ENCODE data around the gene UBL4B.
A peak's percentile ranks its signal among the peaks of the same experiment; 100 is the strongest.

Gene UBL4B

DNA sequence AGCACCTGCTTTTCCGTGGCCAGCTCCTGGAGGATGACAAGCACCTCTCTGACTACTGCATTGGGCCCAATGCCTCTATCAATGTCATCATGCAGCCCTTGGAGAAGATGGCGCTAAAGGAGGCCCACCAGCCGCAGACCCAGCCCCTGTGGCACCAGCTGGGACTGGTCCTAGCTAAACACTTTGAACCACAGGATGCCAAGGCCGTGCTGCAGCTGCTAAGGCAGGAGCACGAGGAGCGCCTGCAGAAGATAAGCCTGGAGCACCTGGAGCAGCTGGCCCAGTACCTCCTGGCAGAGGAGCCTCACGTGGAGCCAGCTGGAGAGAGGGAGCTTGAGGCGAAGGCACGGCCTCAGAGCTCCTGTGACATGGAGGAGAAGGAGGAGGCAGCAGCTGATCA is 413 bp downstream of the UBL4B start:
- no peak for DNase-seq (ENCODE audit: low read depth in 4 of 4, low spot score in 1 of 4)

DNA sequence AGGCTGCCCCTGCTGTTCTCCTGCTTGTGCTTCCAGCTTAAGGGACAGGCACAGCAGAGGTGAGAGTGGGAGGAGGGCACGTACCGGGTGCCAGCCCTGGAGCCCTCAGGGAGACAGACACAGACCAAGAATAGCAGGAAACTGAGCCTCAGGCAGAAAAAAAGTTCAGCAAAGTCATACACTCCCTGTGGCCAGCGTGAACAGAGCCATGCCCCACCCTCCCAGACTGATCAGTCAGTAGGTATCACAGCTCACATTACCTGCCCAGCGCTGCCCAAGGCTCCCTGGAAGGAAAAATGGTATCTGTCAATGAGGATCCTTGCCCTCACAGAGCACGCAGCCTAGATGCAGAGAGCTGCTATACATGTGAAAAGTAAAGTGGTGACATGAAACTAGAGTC is 1.3 kb downstream of the UBL4B start:
- DNase-seq (ENCODE audit: low read depth in 4 of 4, low spot score in 1 of 4) = no peak

DNA sequence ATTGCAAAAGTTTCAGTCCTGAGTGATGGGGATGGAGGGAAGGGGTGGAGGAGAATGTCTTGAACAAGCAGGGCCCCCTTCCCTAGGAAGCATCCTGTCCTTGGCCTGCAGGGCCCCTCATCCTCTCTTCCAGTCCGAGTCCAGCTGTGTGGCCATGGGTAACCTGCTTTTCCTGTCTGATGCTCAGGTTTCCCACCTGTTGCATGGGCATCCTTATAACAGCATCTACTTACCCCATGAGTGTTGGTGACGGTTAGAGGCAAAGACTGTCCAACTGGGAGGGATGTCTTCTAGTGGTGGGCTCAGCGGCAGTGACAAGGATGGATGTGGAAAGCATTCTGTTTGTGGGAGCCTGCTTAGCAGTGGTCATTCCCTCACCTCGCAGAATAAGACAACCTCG is 1.9 kb downstream of the UBL4B start:
- DNase-seq (ENCODE audit: low read depth in 4 of 4, low spot score in 1 of 4) = no peak

DNA sequence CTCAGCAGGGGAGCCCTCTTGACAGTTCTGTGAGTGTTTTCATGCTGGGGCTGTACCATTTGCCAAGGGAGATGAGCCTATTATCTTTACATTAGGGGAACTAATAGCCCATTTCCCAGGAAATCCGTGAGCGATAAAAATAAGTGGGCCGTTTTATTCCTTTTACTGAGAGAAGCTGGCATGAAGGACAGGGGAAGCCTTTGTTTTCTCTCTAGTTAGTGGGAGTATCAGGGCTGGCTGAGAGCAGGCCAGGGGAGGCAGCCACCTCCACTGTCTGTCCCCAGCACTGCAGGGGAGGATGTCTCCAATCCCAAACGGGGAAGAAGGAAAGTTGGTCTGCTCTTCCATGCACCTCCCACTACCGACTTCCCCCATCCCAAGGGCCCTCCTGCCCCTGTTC is 2.5 kb downstream of the UBL4B start:
- DNase-seq (ENCODE audit: low read depth in 4 of 4, low spot score in 1 of 4) = no peak

DNA sequence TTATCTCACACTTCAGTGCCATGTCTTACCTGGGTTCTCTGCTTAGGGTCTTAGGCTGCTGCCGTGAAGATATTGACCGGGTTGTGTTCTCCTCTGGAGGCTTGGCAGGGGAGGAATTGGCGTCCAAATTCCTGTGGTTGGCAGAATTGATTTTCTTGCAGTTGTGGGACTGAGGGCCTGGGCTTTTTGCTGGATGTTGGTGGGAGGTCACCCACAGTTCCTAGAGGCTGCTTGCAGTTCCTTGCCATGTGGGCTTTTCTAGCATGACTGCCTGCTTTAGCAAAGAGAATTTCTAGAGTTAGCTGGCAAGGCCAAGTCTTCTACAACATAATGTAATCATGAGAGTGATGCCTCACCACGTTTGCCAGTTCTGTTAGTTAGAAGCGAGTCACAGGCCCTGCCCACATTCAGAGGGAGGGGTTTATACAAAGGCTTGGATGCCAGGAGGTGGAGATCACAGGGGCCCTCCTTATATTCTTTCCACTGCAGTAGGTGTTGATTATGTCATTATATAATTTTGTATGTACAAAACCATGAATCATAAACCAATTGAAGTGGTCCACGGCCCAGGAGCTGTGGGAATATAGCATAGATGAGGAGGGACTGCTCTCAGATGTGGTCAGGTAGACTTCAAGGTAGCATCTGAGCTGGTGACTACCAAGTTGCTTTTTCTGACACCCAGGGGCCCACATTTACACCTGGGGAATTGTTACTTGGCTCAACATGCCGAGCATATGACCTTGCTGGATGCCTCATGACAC is 6.6 kb downstream of the UBL4B start:
- DNase-seq (ENCODE audit: low read depth in 4 of 4, low spot score in 1 of 4) = no peak

- no peak for DNase-seq (ENCODE audit: low read depth in 4 of 4, low spot score in 1 of 4)
These were observed 7.6 kb downstream of the UBL4B start for GRCh38 chr1:110119843-110120242.

- DNase-seq (ENCODE audit: low read depth in 4 of 4, low spot score in 1 of 4) = no peak
These were observed 8.8 kb downstream of the UBL4B start for GRCh38 chr1:110120960-110121561.

- DNase-seq (ENCODE audit: low read depth in 4 of 4, low spot score in 1 of 4) = no peak
These were observed 11.0 kb downstream of the UBL4B start for GRCh38 chr1:110123224-110123623.

DNA sequence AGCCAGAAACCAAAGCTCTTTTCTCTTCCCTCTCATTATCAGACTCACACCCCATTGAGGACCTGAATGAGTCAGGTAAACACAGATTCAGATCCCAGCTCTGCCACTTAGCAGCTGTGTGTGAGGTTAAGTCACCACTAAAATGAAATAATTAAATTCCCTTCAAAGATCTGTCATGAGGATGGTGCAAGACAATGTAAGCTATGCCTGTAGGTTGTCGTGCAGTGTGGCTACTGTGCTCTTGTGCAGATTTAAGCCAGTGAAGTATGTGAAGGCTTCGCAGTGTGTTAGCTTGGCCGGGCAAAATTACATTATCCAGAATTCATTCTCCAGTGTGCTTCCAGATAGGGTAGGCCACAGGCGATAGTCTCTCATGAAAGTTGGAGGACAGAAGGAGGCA is 13.6 kb downstream of the UBL4B start:
- no peak for DNase-seq (ENCODE audit: low read depth in 4 of 4, low spot score in 1 of 4)

DNA sequence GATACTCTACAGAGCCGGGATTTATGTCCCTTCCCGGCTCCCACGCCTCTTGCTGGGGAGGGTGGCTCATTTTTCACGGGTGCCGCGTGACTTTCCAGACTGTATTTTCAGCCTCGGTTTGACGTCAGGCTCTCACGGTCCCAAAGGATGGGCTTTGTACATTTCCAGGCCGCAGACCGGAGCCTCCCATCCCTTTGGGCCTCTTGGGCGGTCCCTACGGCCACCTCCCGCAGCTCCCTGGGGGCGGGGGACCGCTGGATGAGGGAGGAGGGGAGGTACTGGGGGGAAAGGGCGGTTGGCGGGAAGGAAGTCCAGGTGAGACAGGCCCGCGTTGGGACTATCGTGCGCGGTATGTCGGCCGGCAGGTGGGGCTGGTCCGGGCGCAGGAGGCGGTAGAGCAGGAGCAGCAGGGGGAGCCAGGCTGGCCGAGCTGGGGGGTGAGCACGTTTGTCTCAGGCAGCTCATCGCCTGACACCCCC is 17.9 kb downstream of the UBL4B start:
- no peak for DNase-seq (ENCODE audit: low read depth in 4 of 4, low spot score in 1 of 4)

GRCh38 chr1:110130989-110131388 is 18.7 kb downstream of the UBL4B start:
- DNase-seq (ENCODE audit: low read depth in 4 of 4, low spot score in 1 of 4) = no peak

- DNase-seq (ENCODE audit: low read depth in 4 of 4, low spot score in 1 of 4) = no peak
These were observed 20.4 kb downstream of the UBL4B start for GRCh38 chr1:110132682-110133081.

DNA sequence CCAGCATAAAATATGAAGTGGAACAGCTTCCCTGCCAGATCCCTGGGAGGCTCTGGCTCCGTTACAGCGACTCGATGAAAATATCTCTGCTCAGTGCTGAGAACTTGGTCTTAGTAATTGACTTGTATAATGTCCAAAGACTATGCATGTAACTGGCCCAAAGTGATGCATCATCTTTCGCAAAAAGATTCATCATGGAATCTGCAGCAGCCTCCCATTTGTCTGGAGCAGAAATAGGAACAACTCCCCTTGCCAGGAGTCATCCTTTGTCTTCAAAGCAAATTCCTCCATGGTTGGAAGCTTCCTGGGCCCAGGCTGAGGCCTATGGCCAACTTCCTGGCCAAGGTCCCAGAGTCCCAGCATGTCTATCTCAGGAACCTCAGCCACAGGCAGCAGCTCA is 21.2 kb downstream of the UBL4B start:
- no peak for DNase-seq (ENCODE audit: low read depth in 4 of 4, low spot score in 1 of 4)

DNA sequence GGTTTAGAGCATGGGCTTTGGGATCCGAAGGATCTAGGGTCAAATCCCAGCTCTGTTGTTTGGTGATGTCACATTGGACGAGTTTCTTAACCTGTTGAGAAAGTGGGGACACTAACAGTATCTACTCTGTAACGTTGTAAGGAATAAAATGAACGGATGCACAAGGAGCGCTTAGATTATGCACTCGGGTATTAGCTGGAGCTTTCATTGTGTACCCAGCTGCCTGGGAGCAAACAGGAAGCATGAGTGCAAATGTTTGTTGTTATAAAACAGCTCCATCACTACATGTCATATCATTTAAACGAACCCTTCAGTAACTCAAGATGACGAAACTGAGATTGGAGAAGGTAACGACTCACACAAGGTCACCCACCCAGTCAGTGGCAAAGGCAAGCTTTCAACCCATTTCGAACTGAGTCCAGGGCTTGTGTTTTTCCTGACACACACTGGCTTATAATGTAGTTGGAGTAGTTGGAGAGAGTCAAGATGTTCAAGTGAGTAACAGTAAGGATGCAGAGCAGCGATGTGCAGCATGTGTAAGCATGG is 21.9 kb downstream of the UBL4B start:
- DNase-seq (ENCODE audit: low read depth in 4 of 4, low spot score in 1 of 4) = no peak

DNA sequence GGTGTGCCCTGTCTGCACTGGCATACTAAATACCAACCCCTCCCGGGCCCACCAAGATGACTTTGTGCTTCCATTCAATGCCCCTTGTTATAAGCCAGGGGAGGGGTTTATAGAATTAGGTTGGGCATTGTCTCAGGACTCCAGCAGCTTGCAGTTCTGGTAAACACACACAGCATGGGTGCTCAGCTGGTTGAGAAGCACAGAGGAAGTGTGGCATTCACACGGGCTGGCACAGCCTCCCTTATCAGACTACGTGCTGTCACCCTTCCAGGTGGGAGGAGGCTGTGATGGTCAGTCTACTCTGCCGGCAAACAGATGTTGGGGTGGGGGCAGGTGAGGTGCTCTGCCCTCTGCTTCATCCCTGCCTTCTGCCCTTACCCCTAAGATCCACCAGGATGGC is 23.0 kb downstream of the UBL4B start:
- no peak for DNase-seq (ENCODE audit: low read depth in 4 of 4, low spot score in 1 of 4)

DNA sequence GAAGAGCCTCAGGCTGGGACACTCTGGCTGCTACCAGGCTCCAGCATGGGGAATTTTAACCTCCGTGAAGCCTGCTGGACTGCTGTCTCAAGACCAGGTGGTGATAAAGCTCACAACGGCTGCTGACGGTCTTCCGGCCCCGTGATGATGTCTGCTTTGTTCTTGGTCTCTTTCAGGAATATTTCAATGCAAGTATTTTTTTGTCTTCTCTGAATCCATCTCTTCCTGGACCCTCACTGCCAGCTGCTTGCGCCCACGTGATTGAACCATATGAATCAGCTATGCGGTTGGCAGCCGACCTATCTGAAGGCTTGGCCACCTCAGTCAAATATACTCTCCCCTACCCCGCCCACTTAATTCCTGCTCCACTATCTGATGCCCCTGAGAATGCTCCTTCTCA is 23.4 kb downstream of the UBL4B start:
- no peak for DNase-seq (ENCODE audit: low read depth in 4 of 4, low spot score in 1 of 4)

GRCh38 chr1:110136911-110137310 is 24.7 kb downstream of the UBL4B start:
- DNase-seq (ENCODE audit: low read depth in 4 of 4, low spot score in 1 of 4) = no peak

DNA sequence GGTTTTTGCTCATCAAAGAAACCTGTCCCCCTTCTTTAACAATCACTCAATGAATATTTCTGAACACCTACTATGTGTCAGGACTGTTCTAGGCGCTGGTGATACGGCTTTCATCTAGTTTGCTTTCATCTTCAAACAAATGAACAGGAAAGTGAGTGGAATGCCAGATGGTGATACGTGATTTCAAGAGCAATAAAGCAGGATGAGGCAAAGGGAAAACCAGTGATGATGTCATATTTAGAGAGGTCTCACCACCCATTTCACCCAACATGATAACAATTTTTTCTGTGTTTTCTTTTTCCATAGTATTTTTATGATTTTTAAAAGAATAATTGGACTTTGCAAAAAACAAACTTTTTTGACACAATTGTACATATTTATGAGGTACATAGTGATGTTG is 26.7 kb downstream of the UBL4B start:
- no peak for DNase-seq (ENCODE audit: low read depth in 4 of 4, low spot score in 1 of 4)

- DNase-seq (ENCODE audit: low read depth in 4 of 4, low spot score in 1 of 4) = no peak
These were observed 32.1 kb downstream of the UBL4B start for GRCh38 chr1:110144366-110144765.

GRCh38 chr1:110148961-110149360 is 36.7 kb downstream of the UBL4B start:
- no peak for DNase-seq (ENCODE audit: low read depth in 4 of 4, low spot score in 1 of 4)

DNA sequence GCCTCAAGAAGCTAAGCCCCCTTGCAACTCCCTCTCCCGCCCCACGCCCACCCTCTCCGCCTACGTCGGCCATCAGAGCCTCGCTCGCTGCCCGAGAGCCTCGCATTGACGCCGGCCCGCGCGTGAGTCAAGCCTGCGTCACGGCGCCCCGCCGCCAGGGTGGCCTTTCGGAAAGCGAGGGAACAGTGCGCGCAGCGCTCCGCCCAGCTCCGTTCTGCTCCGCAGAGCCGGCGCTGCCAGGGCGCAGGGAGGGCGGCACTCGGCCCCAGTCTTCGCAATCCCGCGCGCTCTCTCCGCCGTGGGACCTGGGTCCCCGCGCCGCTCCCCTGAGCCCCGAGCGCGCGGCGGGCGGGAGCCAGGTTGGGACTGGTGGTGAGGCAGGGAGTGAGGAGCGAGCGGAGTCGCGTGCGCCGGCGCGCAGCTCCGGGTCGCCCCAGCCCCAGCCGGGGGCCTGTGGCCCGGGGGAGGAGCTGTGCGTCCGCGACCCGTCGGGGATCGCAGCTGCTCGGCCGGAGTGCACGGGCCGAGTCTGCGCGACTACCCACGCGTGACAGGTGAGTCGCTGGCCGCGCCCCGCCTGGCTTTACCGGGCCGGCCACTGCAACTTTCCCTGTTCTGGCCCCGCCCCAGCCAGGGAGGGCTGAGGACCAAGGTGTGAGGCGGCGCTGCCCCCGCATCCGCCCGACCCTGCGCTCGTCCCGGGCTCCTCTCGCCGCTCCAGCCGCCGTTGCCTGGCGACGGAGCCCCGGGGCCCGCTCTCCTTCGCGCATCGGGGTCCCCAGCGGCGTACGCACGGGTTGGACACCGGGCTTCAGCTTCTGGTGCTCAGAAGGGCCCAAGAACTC is 38.3 kb downstream of the UBL4B start, which contains the start of gene SLC6A17:
TSS of gene SLC6A17 (plus strand) at position 165 of the 845 bp plus-strand sequence. CDS start 16,436 bp downstream, outside the sequence.
- DNase-seq (ENCODE audit: low read depth in 4 of 4, low spot score in 1 of 4) = peak in 3 of 4 experiments; percentile 13 to 57 (median 33)
